HepG2 (cell line): Measurements from ENCODE around the gene ZBTB46.

Experiments
- EZH2 ChIP-seq: conservative IDR thresholded peaks from 2 replicates; pipeline ENCODE4 v1.6.1; 2012; ENCODE audit warnings: mild to moderate bottlenecking, low read depth, low read length, moderate library complexity
- HMG20A ChIP-seq: IDR thresholded peaks from 2 replicates; pipeline ENCODE4 v1.6.1; 2016; ENCODE audit warnings: borderline replicate concordance
- JUNB ChIP-seq: sonication (generic); formaldehyde crosslinking; IDR thresholded peaks from 2 replicates; pipeline ENCODE4 v1.8.0; 2022; ENCODE audit warnings: missing genetic modification reagents, mild to moderate bottlenecking, borderline replicate concordance
- KAT8 ChIP-seq: IDR thresholded peaks from 2 replicates; pipeline ENCODE4 v1.6.1; 2016; ENCODE audit warnings: missing genetic modification reagents, missing compliant biosample characterization
- MIER2 ChIP-seq: IDR thresholded peaks from 2 replicates; pipeline ENCODE4 v1.6.1; 2016; ENCODE audit warnings: missing biosample characterization, missing genetic modification reagents
- MYC ChIP-seq: sonication (generic); formaldehyde crosslinking; IDR thresholded peaks from 2 replicates; pipeline ENCODE4 v1.9.0; 2021; ENCODE audit warnings: missing genetic modification reagents, borderline replicate concordance
- MYNN ChIP-seq: sonication (generic); formaldehyde crosslinking; IDR thresholded peaks from 2 replicates; pipeline ENCODE4 v1.4.0; 2020; ENCODE audit warnings: mild to moderate bottlenecking, low read depth, missing genetic modification reagents
- ZNF24 ChIP-seq: fragments of 450-650 bp; IDR thresholded peaks from 2 replicates; pipeline ENCODE4 v1.6.1; 2017; ENCODE audit warnings: antibody characterized with exemption, mild to moderate bottlenecking
- ZNF274 ChIP-seq: sonication (generic); formaldehyde crosslinking; IDR thresholded peaks from 2 replicates; pipeline ENCODE4 v1.5.1; 2020; ENCODE audit warnings: mild to moderate bottlenecking, missing genetic modification reagents
- ZNF468 ChIP-seq: sonication (generic); formaldehyde crosslinking; IDR thresholded peaks from 2 replicates; pipeline ENCODE4 v1.8.0; 2022; ENCODE audit warnings: mild to moderate bottlenecking, moderate library complexity, missing genetic modification reagents
- TF ChIP-seq, protein P1 (sequence below): IDR thresholded peaks from 2 replicates; pipeline ENCODE4 v1.6.1; 2016; ENCODE audit warnings: low read depth, control low read depth
- TF ChIP-seq, protein P2 (sequence below): sonication (generic); formaldehyde crosslinking; IDR thresholded peaks from 2 replicates; pipeline ENCODE4 v1.5.0; 2020; ENCODE audit warnings: mild to moderate bottlenecking, missing genetic modification reagents, moderate library complexity

DNA sequence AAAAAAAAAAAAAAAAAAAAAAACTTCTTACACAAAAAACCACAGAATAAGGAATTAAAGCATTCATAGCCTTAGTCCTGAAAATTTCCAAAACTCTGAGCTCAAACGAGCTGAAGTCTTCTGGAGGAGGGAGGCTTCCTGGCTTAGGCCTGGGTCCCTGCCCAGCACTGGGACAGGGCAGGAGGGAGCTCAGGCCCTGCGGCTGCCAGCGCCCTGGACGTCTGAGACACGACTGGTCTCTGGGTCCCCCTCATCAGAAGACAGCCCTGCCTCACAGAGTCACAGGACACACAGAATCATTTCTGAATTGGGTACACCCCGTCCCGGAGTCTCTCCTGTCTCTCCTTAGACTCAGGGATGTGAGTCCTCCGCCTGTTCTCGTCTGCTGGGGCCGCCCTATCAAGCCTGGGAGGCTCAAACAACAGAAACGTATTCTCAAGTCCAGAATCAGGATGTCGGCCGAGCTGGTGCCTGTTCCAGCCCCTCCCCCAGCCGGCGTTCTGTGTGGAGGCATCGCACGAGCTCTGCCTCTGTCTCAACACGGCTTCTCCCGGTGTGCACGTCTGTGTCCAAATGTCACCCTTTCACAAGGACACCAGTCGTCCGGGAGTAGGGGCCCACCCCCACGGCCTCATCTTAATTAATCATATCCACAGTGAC, 39.4 kb downstream of the ZBTB46 start:
- TF ChIP-seq ZNF468 (no peak), JUNB (CRISPR knock-in tag) (no peak), HMG20A (no peak), EZH2 (no peak), MIER2 (CRISPR knock-in tag) (no peak), ZNF24 (no peak), MYC (no peak), KAT8 (CRISPR knock-in tag) (no peak), ZNF274 (CRISPR knock-in tag) (no peak), MYNN (CRISPR knock-in tag) (no peak)
- TF ChIP-seq, protein P1, sequence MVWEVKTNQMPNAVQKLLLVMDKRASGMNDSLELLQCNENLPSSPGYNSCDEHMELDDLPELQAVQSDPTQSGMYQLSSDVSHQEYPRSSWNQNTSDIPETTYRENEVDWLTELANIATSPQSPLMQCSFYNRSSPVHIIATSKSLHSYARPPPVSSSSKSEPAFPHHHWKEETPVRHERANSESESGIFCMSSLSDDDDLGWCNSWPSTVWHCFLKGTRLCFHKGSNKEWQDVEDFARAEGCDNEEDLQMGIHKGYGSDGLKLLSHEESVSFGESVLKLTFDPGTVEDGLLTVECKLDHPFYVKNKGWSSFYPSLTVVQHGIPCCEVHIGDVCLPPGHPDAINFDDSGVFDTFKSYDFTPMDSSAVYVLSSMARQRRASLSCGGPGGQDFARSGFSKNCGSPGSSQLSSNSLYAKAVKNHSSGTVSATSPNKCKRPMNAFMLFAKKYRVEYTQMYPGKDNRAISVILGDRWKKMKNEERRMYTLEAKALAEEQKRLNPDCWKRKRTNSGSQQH (CRISPR knock-in tag) = no peak
- TF ChIP-seq, protein P2, sequence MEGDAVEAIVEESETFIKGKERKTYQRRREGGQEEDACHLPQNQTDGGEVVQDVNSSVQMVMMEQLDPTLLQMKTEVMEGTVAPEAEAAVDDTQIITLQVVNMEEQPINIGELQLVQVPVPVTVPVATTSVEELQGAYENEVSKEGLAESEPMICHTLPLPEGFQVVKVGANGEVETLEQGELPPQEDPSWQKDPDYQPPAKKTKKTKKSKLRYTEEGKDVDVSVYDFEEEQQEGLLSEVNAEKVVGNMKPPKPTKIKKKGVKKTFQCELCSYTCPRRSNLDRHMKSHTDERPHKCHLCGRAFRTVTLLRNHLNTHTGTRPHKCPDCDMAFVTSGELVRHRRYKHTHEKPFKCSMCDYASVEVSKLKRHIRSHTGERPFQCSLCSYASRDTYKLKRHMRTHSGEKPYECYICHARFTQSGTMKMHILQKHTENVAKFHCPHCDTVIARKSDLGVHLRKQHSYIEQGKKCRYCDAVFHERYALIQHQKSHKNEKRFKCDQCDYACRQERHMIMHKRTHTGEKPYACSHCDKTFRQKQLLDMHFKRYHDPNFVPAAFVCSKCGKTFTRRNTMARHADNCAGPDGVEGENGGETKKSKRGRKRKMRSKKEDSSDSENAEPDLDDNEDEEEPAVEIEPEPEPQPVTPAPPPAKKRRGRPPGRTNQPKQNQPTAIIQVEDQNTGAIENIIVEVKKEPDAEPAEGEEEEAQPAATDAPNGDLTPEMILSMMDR (CRISPR knock-in tag) = no peak
